ENCODE data around the gene CISTR. TPM values are rescaled to one million over a fixed set of nuclear protein-coding genes. Genes with fewer than 3 reads are reported as not detected.

CISTR gene
- total RNA-seq = not detected
- polyA plus RNA-seq = not detected

DNA sequence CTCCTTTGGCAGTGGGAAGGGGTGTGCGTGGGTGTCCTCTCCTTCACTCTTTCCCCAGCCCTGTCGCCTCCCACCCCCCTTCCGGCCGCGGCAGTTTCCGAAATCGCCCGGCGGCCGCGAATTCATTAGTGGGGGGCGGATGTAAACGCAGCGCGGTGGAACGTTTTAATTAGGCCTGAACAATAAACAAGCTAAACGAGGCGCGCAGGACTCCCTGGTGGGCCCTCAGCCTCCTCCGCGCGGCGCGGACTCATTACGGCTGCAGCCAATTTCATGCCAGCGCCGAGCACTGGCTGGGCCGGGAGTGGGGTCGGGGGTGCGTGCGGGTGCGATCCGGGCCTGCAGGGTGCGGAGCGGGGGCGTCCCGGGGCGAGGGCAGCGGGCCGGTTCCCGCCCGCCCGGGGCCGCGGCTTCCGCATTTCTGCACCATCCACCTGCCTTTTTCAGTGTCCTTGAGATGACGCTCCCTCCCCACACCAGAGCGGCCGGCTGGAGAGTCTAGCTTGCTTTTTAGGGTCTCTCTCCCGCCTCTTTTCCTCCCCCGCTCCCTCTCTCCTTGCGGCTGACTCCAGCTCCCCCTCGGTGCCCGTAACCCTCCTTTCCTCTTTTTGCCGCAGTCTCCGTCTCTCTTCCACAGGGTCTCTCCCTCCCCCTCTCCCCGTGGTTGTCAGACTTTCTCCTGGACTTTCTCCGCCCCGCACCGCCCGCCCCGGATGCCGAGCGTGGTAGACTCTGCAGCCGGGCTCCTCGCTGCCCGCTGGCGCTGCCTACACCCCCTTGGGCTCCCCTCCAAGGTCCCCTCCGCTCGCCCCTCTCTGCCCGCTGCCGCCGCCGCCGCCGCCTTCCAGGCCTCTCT lies at the start of gene CISTR:
Gene CISTR, minus strand, starts transcription at position 644 of the 856 bp plus-strand sequence.
- H3K9me3 ChIP-seq = no peaks in the 10 kb centered on the region
- intact Hi-C loops (cut with DNase I) = no loop called here
- DNase-seq = no peak
- H3K36me3 ChIP-seq = no peaks in the 10 kb centered on the region
- WGBS, 2 donors = 2% methylated on average over 76 of the region's 76 CpGs
- peak within 1 kb of the TSS; percentile 41 to 59 (median 55) for H3K4me3 ChIP-seq
- peaks cover 0 to 30% (median 15%) of the 10 kb centered on the region in 3 donors for H3K27me3 ChIP-seq
- H3K4me1 ChIP-seq = peaks cover 0 to 59% (median 48%) of the 10 kb centered on the region in 4 donors
- no peak for TF ChIP-seq POLR2A (IDR thresholded peaks at IDR 0.05)
- no peak for TF ChIP-seq POLR2AphosphoS5 (IDR thresholded peaks at IDR 0.05)
- TF ChIP-seq EP300 (IDR thresholded peaks at IDR 0.05) = no peak
- no peak for TF ChIP-seq CTCF (IDR thresholded peaks at IDR 0.05)
- peak within 1 kb of the TSS; percentile 57 to 67 (median 62) for H3K27ac ChIP-seq

- Histone ChIP-seq H3K27me3 (peaks cover 0 to 38% (median 7%) of the 10 kb centered on the region in 3 donors), H3K4me1 (no peaks in the 10 kb centered on the region), H3K27ac (no peak overlapping the region), H3K9me3 (no peaks in the 10 kb centered on the region), H3K36me3 (no peaks in the 10 kb centered on the region), H3K4me3 (no peak overlapping the region)
- intact Hi-C loops (cut with DNase I) = no loop called here
- WGBS, 2 donors = 40 to 76% methylated on average over 2 of the region's 2 CpGs
- TF ChIP-seq POLR2A (IDR thresholded peaks at IDR 0.05) (no peak), POLR2AphosphoS5 (IDR thresholded peaks at IDR 0.05) (no peak), CTCF (IDR thresholded peaks at IDR 0.05) (no peak), EP300 (IDR thresholded peaks at IDR 0.05) (no peak)
- DNase-seq = no peak
Observed at GRCh38 chr12:53798575-53798974, 46.8 kb upstream of the CISTR start.

- DNase-seq = no peak
- Histone ChIP-seq H3K9me3 (no peaks in the 10 kb centered on the region), H3K36me3 (no peaks in the 10 kb centered on the region), H3K4me1 (no peaks in the 10 kb centered on the region), H3K27me3 (peaks cover 0 to 18% (median 7%) of the 10 kb centered on the region in 3 donors), H3K27ac (no peak overlapping the region), H3K4me3 (no peak overlapping the region)
- WGBS, 2 donors = 53 to 60% methylated on average over 6 of the region's 6 CpGs
- intact Hi-C loops (cut with DNase I) = no loop called here
- TF ChIP-seq POLR2AphosphoS5 (IDR thresholded peaks at IDR 0.05) (no peak), POLR2A (IDR thresholded peaks at IDR 0.05) (no peak), CTCF (IDR thresholded peaks at IDR 0.05) (no peak), EP300 (IDR thresholded peaks at IDR 0.05) (no peak)
Observed at GRCh38 chr12:53795927-53796326, 44.1 kb upstream of the CISTR start.

DNA sequence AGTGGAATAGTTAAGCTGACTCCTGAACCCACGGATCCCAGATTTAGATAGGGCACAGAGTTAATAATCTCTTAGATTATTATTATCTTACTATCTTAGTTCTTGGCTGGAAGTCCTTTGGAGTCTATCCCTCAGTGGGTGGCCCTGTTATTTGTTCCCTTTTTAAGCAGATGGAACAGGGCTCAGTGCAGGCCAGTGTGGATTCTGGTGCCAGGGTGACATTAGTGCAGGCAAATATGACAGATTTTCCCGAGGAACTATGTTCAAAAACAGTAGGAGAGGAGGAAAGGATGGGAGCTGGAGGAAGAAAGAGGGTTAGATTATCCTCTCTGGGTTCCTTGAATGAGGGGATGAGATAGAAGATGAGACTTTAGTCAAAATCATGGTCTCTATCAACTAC lies 41.4 kb upstream of the CISTR start:
- 37 to 67% methylated on average over 2 of the region's 2 CpGs for WGBS, 2 donors

More for the DNA sequence above, 41.4 kb upstream of the CISTR start:
- no peak overlapping the region for H3K4me3 ChIP-seq
- no peaks in the 10 kb centered on the region for H3K36me3 ChIP-seq
- TF ChIP-seq POLR2AphosphoS5 (IDR thresholded peaks at IDR 0.05) (no peak), CTCF (IDR thresholded peaks at IDR 0.05) (no peak), EP300 (IDR thresholded peaks at IDR 0.05) (no peak), POLR2A (IDR thresholded peaks at IDR 0.05) (no peak)
- H3K27me3 ChIP-seq = peaks cover 0 to 13% (median 7%) of the 10 kb centered on the region in 3 donors
- H3K9me3 ChIP-seq = no peaks in the 10 kb centered on the region
- no peak for DNase-seq
- intact Hi-C loops (cut with DNase I) = no loop called here
- no peaks in the 10 kb centered on the region for H3K4me1 ChIP-seq
- no peak overlapping the region for H3K27ac ChIP-seq

All from sigmoid colon (tissue), 7 donors.